Amniotic stem cell (primary cell): ENCODE data around the gene PRXL2A.
A peak's percentile ranks its signal among the peaks of the same experiment; 100 is the strongest.
"Not testable (repeated sequence)": the region's sequence is repeated elsewhere in the genome, so short reads cannot be mapped to it uniquely, and the experiment has no call there.

ENCODE experiments used
- DNase-seq: peaks from one replicate; lab custom pipeline; 2025; lab: John Stamatoyannopoulos, UW

PRXL2A gene

GRCh38 chr10:80408242-80409101 lies at the start of gene PRXL2A:
PRXL2A (plus strand) TSS chr10:80408551; CDS start chr10:80420468, 11,917 bp downstream.
- peak; percentile 14 for DNase-seq

- not testable (repeated sequence) for DNase-seq
These were observed 49.4 kb upstream of the PRXL2A start for GRCh38 chr10:80358925-80359324.

- DNase-seq: no peak
These were observed 48.7 kb upstream of the PRXL2A start for GRCh38 chr10:80359644-80360043.

GRCh38 chr10:80365510-80365909 lies 42.8 kb upstream of the PRXL2A start:
- DNase-seq: no peak

GRCh38 chr10:80371467-80371866 lies 36.9 kb upstream of the PRXL2A start:
- no peak for DNase-seq

- no peak for DNase-seq
These were observed 35.7 kb upstream of the PRXL2A start for GRCh38 chr10:80372675-80373074.

GRCh38 chr10:80373502-80373901 lies 34.8 kb upstream of the PRXL2A start:
- no peak for DNase-seq

GRCh38 chr10:80379701-80380100 lies 28.6 kb upstream of the PRXL2A start:
- no peak for DNase-seq

GRCh38 chr10:80380185-80380584 lies 28.2 kb upstream of the PRXL2A start:
- no peak for DNase-seq

- DNase-seq: peak; percentile 10
These were observed 25.4 kb upstream of the PRXL2A start for GRCh38 chr10:80382989-80383388.

GRCh38 chr10:80390740-80391139 lies 17.6 kb upstream of the PRXL2A start:
- DNase-seq: no peak

- DNase-seq: no peak
These were observed 16.1 kb upstream of the PRXL2A start for GRCh38 chr10:80392250-80392649.

GRCh38 chr10:80394358-80394916 lies 13.9 kb upstream of the PRXL2A start:
- DNase-seq: no peak

- DNase-seq: no peak
These were observed 11.3 kb upstream of the PRXL2A start for GRCh38 chr10:80397014-80397413.

- DNase-seq: no peak
These were observed 8.1 kb upstream of the PRXL2A start for GRCh38 chr10:80400136-80400804.

- no peak for DNase-seq
These were observed 3.3 kb upstream of the PRXL2A start for GRCh38 chr10:80405035-80405434.

- DNase-seq: no peak
These were observed 2.7 kb upstream of the PRXL2A start for GRCh38 chr10:80405626-80406025.

- no peak for DNase-seq
These were observed 2.1 kb upstream of the PRXL2A start for GRCh38 chr10:80406204-80406603.

GRCh38 chr10:80407812-80408241 lies 524 bp upstream of the PRXL2A start:
- DNase-seq: no peak

GRCh38 chr10:80409121-80409520 lies 770 bp downstream of the PRXL2A start:
- DNase-seq: no peak

- no peak for DNase-seq
These were observed 1.8 kb downstream of the PRXL2A start for GRCh38 chr10:80410122-80410521.

- no peak for DNase-seq
These were observed 2.3 kb downstream of the PRXL2A start for GRCh38 chr10:80410578-80411145.

- no peak for DNase-seq
These were observed 2.9 kb downstream of the PRXL2A start for GRCh38 chr10:80411267-80411668.
